ENCODE data around the gene FBXL20. TPM values are rescaled to one million over a fixed set of nuclear protein-coding genes. Genes with fewer than 3 reads are reported as not detected.
A peak's percentile ranks its signal among the peaks of the same experiment; 100 is the strongest.
"Not testable (repeated sequence)": the region's sequence is repeated elsewhere in the genome, so short reads cannot be mapped to it uniquely, and the experiment has no call there.

The FBXL20 gene
- total and polyA plus RNA-seq, 4 experiments from 2014 or later = 1.5 to 38.5 (median 19.7) TPM

GRCh38 chr17:39305978-39306377, 95.4 kb downstream of the FBXL20 start:
- ChIA-PET POLR2A (ENCODE audit: partially characterized antibody) (no interaction called here), CTCF (ENCODE audit: partially characterized antibody) (no interaction called here)
- DNase-seq = no peak
- H3K9me3 ChIP-seq (ENCODE audit: control insufficient read depth in 1 of 2, low read length in 2 of 2) = no peaks in the 10 kb centered on the region
- Mint-ChIP-seq H3K27me3 (no peaks in the 10 kb centered on the region), H3K36me3 (peaks cover 2 to 22% of the 10 kb centered on the region in 2 donors), H3K9me3 (no peaks in the 10 kb centered on the region), H3K4me3 (no peak overlapping the region), H3K4me1 (no peaks in the 10 kb centered on the region), H3K27ac (no peak overlapping the region)
- H3K27ac ChIP-seq (ENCODE audit: low read depth, low read length) = no peak overlapping the region
- peaks cover 9% of the 10 kb centered on the region for H3K36me3 ChIP-seq (ENCODE audit: insufficient read depth, low read length)
- no peaks in the 10 kb centered on the region for H3K27me3 ChIP-seq (ENCODE audit: insufficient read depth, low read length)
- H3K4me1 ChIP-seq (ENCODE audit: insufficient read depth, low read length) = no peaks in the 10 kb centered on the region
- intact Hi-C loops (cut with micrococcal nuclease) = no loop called here
- no peak overlapping the region for H3K4me3 ChIP-seq (ENCODE audit: low read length in 2 of 2)

- H3K4me3 ChIP-seq (ENCODE audit: low read length in 2 of 2) = no peak overlapping the region
- H3K27me3 ChIP-seq (ENCODE audit: insufficient read depth, low read length) = no peaks in the 10 kb centered on the region
- no peak for DNase-seq
- Mint-ChIP-seq H3K4me3 (no peak overlapping the region), H3K36me3 (peaks cover 10 to 32% of the 10 kb centered on the region in 2 donors), H3K27ac (no peak overlapping the region), H3K9me3 (no peaks in the 10 kb centered on the region), H3K4me1 (no peaks in the 10 kb centered on the region), H3K27me3 (no peaks in the 10 kb centered on the region)
- CTCF ChIA-PET (ENCODE audit: partially characterized antibody) = no interaction called here
- no peak overlapping the region for H3K27ac ChIP-seq (ENCODE audit: low read depth, low read length)
- H3K4me1 ChIP-seq (ENCODE audit: insufficient read depth, low read length) = no peaks in the 10 kb centered on the region
- H3K9me3 ChIP-seq (ENCODE audit: control insufficient read depth in 1 of 2, low read length in 2 of 2) = no peaks in the 10 kb centered on the region
- peaks cover 18% of the 10 kb centered on the region for H3K36me3 ChIP-seq (ENCODE audit: insufficient read depth, low read length)
- intact Hi-C loops (cut with micrococcal nuclease) = no loop called here
- POLR2A ChIA-PET (ENCODE audit: partially characterized antibody) = no interaction called here
These were observed 97.2 kb downstream of the FBXL20 start for GRCh38 chr17:39304188-39304587.

- Mint-ChIP-seq H3K36me3 (peaks cover 13 to 28% of the 10 kb centered on the region in 2 donors), H3K27me3 (no peaks in the 10 kb centered on the region), H3K9me3 (peaks cover 0 to 2% (median 0%) of the 10 kb centered on the region in 8 donors), H3K4me3 (no peak overlapping the region), H3K27ac (peak overlapping the region in 1 of 7 donors; percentile 73), H3K4me1 (peaks cover 0 to 3% (median 0%) of the 10 kb centered on the region in 4 donors)
- H3K4me3 ChIP-seq (ENCODE audit: low read length in 2 of 2) = no peak overlapping the region
- no peaks in the 10 kb centered on the region for H3K9me3 ChIP-seq (ENCODE audit: control insufficient read depth in 1 of 2, low read length in 2 of 2)
- ChIA-PET CTCF (ENCODE audit: partially characterized antibody) (interaction anchor here (1.3 kb wide), 1 partner anchor 11 kb away, joined by 3 read pairs; no protein-coding TSS in a partner anchor), POLR2A (ENCODE audit: partially characterized antibody) (no interaction called here)
- H3K4me1 ChIP-seq (ENCODE audit: insufficient read depth, low read length) = no peaks in the 10 kb centered on the region
- intact Hi-C loops (cut with micrococcal nuclease) = no loop called here
- no peak for DNase-seq
- H3K27ac ChIP-seq (ENCODE audit: low read depth, low read length) = no peak overlapping the region
- H3K36me3 ChIP-seq (ENCODE audit: insufficient read depth, low read length) = peaks cover 25% of the 10 kb centered on the region
- no peaks in the 10 kb centered on the region for H3K27me3 ChIP-seq (ENCODE audit: insufficient read depth, low read length)
These were observed 107.4 kb downstream of the FBXL20 start for GRCh38 chr17:39294060-39294459.

GRCh38 chr17:39292546-39292945, 108.9 kb downstream of the FBXL20 start:
- DNase-seq; H3K9me3 Mint-ChIP-seq; CTCF ChIA-PET (ENCODE audit: partially characterized antibody); H3K9me3 ChIP-seq (ENCODE audit: control insufficient read depth in 1 of 2, low read length in 2 of 2); H3K4me1 Mint-ChIP-seq; H3K27ac ChIP-seq (ENCODE audit: low read depth, low read length); H3K27me3 Mint-ChIP-seq; POLR2A ChIA-PET (ENCODE audit: partially characterized antibody); H3K4me3 ChIP-seq (ENCODE audit: low read length in 2 of 2); H3K4me1 ChIP-seq (ENCODE audit: insufficient read depth, low read length); intact Hi-C loops (cut with micrococcal nuclease); H3K4me3 Mint-ChIP-seq; H3K27me3 ChIP-seq (ENCODE audit: insufficient read depth, low read length): not testable (repeated sequence)
- H3K27ac Mint-ChIP-seq = peak overlapping the region in 1 of 7 donors; percentile 42
- peaks cover 8 to 22% of the 10 kb centered on the region in 2 donors for H3K36me3 Mint-ChIP-seq
- H3K36me3 ChIP-seq (ENCODE audit: insufficient read depth, low read length) = peaks cover 19% of the 10 kb centered on the region

- H3K4me3 Mint-ChIP-seq; CTCF ChIA-PET (ENCODE audit: partially characterized antibody); H3K4me3 ChIP-seq (ENCODE audit: low read length in 2 of 2); H3K4me1 Mint-ChIP-seq; H3K27me3 Mint-ChIP-seq; H3K36me3 ChIP-seq (ENCODE audit: insufficient read depth, low read length); H3K9me3 Mint-ChIP-seq; H3K9me3 ChIP-seq (ENCODE audit: control insufficient read depth in 1 of 2, low read length in 2 of 2); intact Hi-C loops (cut with micrococcal nuclease); H3K4me1 ChIP-seq (ENCODE audit: insufficient read depth, low read length); H3K27me3 ChIP-seq (ENCODE audit: insufficient read depth, low read length); POLR2A ChIA-PET (ENCODE audit: partially characterized antibody); DNase-seq; H3K27ac Mint-ChIP-seq; H3K27ac ChIP-seq (ENCODE audit: low read depth, low read length): not testable (repeated sequence)
- peaks cover 0 to 14% of the 10 kb centered on the region in 2 donors for H3K36me3 Mint-ChIP-seq
These were observed 114.9 kb downstream of the FBXL20 start for GRCh38 chr17:39286513-39286912.

GRCh38 chr17:39284685-39285084, 116.7 kb downstream of the FBXL20 start:
- Histone ChIP-seq H3K36me3 (ENCODE audit: insufficient read depth, low read length) (peaks cover 8% of the 10 kb centered on the region), H3K27me3 (ENCODE audit: insufficient read depth, low read length) (no peaks in the 10 kb centered on the region), H3K9me3 (ENCODE audit: control insufficient read depth in 1 of 2, low read length in 2 of 2) (no peaks in the 10 kb centered on the region), H3K4me1 (ENCODE audit: insufficient read depth, low read length) (no peaks in the 10 kb centered on the region), H3K4me3 (ENCODE audit: low read length in 2 of 2) (no peak overlapping the region), H3K27ac (ENCODE audit: low read depth, low read length) (no peak overlapping the region)
- H3K9me3 Mint-ChIP-seq = no peaks in the 10 kb centered on the region
- H3K27me3 Mint-ChIP-seq = no peaks in the 10 kb centered on the region
- no peak overlapping the region for H3K27ac Mint-ChIP-seq
- intact Hi-C loops (cut with micrococcal nuclease) = no loop called here
- no peak for DNase-seq
- peaks cover 0 to 17% of the 10 kb centered on the region in 2 donors for H3K36me3 Mint-ChIP-seq
- CTCF ChIA-PET (ENCODE audit: partially characterized antibody) = interaction anchor here (1.1 kb wide), 1 partner anchor 87 kb away, joined by 3 read pairs; no protein-coding TSS in a partner anchor
- H3K4me3 Mint-ChIP-seq = no peak overlapping the region
- H3K4me1 Mint-ChIP-seq = no peaks in the 10 kb centered on the region
- POLR2A ChIA-PET (ENCODE audit: partially characterized antibody) = no interaction called here

- H3K9me3 ChIP-seq (ENCODE audit: control insufficient read depth in 1 of 2, low read length in 2 of 2) = no peaks in the 10 kb centered on the region
- no peak for DNase-seq
- H3K36me3 ChIP-seq (ENCODE audit: insufficient read depth, low read length) = peaks cover 8% of the 10 kb centered on the region
- peak overlapping the region in 1 of 7 donors; percentile 39 for H3K27ac Mint-ChIP-seq
- H3K27ac ChIP-seq (ENCODE audit: low read depth, low read length) = no peak overlapping the region
- POLR2A ChIA-PET (ENCODE audit: partially characterized antibody) = interaction anchor here (0.5 kb wide), 1 partner anchor 69 kb away, joined by 3 read pairs; no protein-coding TSS in a partner anchor
- no peaks in the 10 kb centered on the region for H3K9me3 Mint-ChIP-seq
- H3K4me1 Mint-ChIP-seq = no peaks in the 10 kb centered on the region
- H3K4me3 Mint-ChIP-seq = no peak overlapping the region
- no peak overlapping the region for H3K4me3 ChIP-seq (ENCODE audit: low read length in 2 of 2)
- H3K36me3 Mint-ChIP-seq = peaks cover 0 to 18% of the 10 kb centered on the region in 2 donors
- CTCF ChIA-PET (ENCODE audit: partially characterized antibody) = interaction anchor here (1.3 kb wide), 1 partner anchor 10 kb away, joined by 3 read pairs; no protein-coding TSS in a partner anchor
- H3K27me3 ChIP-seq (ENCODE audit: insufficient read depth, low read length) = no peaks in the 10 kb centered on the region
- H3K27me3 Mint-ChIP-seq = no peaks in the 10 kb centered on the region
- H3K4me1 ChIP-seq (ENCODE audit: insufficient read depth, low read length) = no peaks in the 10 kb centered on the region
- intact Hi-C loops (cut with micrococcal nuclease) = no loop called here
These were observed 117.5 kb downstream of the FBXL20 start for GRCh38 chr17:39283896-39284295.

GRCh38 chr17:39283098-39283497, 118.3 kb downstream of the FBXL20 start:
- H3K36me3 ChIP-seq (ENCODE audit: insufficient read depth, low read length) = peaks cover 8% of the 10 kb centered on the region
- H3K27ac Mint-ChIP-seq = no peak overlapping the region

More at GRCh38 chr17:39283098-39283497, 118.3 kb downstream of the FBXL20 start:
- Histone ChIP-seq H3K4me3 (ENCODE audit: low read length in 2 of 2) (no peak overlapping the region), H3K9me3 (ENCODE audit: control insufficient read depth in 1 of 2, low read length in 2 of 2) (no peaks in the 10 kb centered on the region), H3K4me1 (ENCODE audit: insufficient read depth, low read length) (no peaks in the 10 kb centered on the region), H3K27ac (ENCODE audit: low read depth, low read length) (no peak overlapping the region), H3K27me3 (ENCODE audit: insufficient read depth, low read length) (no peaks in the 10 kb centered on the region)
- Mint-ChIP-seq H3K36me3 (peaks cover 0 to 16% of the 10 kb centered on the region in 2 donors), H3K9me3 (no peaks in the 10 kb centered on the region), H3K4me3 (no peak overlapping the region), H3K27me3 (no peaks in the 10 kb centered on the region), H3K4me1 (no peaks in the 10 kb centered on the region)
- intact Hi-C loops (cut with micrococcal nuclease) = no loop called here
- DNase-seq = no peak
- POLR2A ChIA-PET (ENCODE audit: partially characterized antibody) = no interaction called here
- CTCF ChIA-PET (ENCODE audit: partially characterized antibody) = interaction anchor here (0.7 to 1.3 kb wide), 2 partner anchors 10 to 1580 kb away, joined by 3 read pairs; no protein-coding TSS in a partner anchor

All from CD4-positive, alpha-beta memory T cell (primary cell).